HG03139 (cell line): ENCODE results near the gene SNAI3.

Experiments used
- ATAC-seq: cut with Tn5 transposase; IDR thresholded peaks from one replicate; pipeline ENCODE4 v1.9.1; 2021; ENCODE audit not compliant: unreplicated experiment

The SNAI3 gene

GRCh38 chr16:88691924-88692560 lies 5.7 kb upstream of the SNAI3 start:
- ATAC-seq: no peak

GRCh38 chr16:88691129-88691813 lies 5.0 kb upstream of the SNAI3 start:
- ATAC-seq: no peak

DNA sequence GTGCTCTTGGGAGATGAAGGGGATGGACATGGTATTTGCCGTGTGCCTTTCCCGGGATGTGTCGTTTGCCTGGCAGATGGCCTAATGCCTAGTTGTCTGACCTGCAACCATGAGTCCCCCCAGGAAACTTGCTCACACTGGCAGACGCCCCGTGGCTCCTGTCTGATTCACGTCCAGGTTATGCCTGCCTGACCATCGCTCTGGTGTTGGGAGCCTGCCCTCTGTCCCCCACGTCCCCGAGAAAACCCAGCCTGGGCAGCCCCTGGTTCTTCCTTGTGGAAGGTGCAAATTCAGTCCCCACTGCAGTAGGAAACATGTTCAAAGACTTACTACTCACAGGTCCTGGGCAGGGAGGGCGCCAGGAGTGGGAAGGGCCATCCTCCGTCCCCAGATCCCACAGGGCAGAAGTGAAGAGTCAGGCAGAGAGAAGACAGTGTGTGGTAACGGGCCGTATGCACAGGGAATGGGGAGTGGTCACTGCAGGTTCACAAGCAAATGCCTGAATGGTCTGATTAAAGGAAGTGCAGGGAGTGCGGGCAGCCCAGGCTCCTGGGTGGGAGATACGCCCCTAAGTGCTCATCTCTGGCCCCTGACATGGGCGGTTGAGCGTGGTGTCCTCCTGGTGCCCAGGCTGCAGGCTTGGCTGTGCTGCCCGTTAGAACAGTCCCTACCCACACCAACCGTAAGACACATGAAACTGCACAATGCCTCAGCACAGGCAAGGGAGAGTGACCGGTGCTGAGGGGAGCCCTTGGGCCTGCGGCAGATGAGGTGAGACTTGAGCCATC lies 4.2 kb upstream of the SNAI3 start:
- no peak for ATAC-seq

DNA sequence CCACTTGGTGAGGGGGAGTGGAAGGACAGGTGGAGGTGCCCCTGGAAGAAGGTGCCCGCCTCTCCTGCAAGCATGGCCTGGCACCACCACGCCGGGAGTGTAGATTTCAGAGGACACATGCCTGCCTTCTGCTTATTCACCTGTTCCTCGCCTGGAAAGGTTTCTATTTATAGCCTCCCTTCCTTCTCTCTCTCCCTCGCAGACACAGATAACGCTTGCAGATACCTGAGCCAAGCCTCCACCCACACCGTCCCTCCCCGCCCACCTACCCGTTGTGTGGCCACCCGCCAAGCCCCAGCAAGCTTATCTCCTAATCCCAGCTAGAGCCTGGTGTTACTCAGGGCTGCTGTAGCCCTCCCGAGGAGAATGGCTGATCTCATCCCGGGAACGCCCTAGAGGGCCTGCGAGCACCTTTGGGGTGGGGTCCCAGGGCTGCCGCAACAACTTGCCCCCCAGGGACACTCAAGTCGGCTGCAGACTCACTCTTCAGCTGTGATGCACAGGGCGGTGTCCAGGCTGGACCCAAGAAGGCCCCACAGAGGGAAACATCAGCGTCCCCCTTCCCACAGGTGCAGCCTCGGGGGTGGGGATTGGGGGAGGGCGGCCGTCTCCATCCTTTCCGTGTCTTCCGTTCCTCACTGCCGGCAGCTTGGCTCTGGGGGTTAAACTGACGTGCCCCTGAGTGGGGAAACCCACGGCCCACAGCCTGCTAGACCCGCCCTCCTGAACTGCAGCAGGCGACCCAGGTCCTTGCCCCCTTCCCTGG lies 1.9 kb upstream of the SNAI3 start:
- ATAC-seq: no peak

DNA sequence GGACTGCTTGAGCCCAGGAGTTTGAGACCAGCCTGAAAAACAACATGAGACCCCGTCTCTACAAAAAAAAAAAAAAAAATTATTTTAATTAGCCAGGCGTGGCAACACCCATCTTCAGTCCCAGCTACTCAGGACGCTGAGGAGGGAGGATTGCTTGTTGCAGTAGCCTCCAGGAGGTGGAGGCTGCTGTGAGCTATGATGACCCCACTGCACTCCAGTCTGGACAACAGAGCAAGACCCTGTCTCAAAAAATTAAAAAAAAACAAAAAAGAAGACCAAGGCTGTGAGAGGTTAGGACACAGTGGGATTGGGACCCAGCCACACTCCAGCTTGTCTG lies 1.3 kb upstream of the SNAI3 start:
- ATAC-seq: no peak

DNA sequence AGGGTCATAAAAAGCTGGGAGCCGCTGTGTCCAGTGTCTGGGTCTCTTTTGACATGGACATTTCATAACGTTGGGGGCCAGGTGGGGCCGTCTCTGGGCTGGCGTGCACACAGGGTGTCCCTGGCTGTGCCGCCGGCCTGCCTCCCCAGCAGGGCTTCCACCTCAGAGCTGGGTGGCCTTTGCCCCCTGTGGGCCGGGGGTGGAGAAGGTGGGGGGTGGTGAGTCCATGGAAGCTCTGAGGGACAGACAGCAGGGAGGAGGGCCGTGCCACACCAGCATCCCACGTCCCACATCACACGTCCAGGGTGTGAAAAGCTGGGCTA lies 908 bp upstream of the SNAI3 start:
- no peak for ATAC-seq

DNA sequence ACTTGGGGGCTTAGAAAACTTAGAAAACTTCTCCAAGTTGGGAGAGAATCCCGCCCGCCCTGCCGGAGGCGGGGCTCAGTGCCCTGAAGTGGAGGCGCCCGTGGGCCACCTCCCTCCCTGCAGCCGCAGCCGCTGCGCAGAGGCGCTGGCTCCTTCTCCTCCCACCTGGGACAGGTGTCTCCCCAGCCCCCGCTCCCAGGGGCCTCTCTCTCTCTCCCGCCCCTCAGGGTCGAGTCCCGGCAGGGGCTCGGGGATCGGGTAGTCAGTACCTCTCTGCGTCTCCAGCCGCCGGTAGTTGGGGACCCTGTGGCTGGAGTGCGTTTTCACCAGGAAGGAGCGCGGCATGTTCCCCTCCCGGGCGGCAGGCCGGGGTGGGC lies 257 bp downstream of the SNAI3 start:
- ATAC-seq: peak; percentile 19

DNA sequence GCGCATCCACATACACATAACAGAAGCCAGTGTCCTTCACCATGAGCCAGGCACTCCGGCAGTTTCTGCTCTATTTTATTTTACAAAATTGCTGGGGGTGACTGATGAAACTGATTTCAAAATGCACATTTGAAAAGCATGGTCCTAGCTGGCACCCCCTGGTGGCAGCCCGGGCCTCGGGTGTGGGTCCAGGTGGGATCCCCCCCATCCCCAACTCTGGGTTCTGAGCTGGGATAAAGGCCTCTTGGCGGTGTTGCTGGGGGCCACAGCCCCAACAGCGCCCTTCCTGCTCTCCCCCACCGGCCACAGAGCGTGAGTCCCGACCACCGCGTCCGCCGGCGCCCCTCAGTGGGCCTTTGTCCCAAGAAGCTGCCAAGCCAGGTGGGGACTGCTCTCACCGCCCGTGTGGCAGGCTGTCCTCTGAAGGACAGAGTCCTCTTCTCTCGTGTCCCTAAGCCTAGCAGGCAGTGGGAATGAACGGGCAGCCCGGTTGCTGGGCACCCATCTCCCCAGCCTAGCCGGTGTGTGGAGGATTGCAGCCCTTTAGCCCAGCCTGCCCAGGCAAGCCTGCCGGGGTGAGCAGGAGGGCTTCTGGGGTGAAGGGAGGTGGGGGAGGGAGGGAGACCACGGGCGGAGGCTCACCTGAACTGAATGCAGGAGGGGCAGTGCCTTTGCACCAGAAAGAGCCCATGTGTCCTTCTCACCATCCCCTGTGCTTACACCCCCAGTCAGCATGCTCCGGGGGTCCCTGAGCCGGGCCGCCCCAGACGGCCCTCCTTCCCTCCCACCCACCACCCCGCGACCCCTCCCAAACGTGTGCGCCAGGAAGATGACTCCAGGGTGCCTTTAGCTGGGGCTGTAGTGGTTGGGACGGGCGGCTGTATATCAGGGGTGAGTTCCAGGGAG lies 898 bp downstream of the SNAI3 start:
- no peak for ATAC-seq

DNA sequence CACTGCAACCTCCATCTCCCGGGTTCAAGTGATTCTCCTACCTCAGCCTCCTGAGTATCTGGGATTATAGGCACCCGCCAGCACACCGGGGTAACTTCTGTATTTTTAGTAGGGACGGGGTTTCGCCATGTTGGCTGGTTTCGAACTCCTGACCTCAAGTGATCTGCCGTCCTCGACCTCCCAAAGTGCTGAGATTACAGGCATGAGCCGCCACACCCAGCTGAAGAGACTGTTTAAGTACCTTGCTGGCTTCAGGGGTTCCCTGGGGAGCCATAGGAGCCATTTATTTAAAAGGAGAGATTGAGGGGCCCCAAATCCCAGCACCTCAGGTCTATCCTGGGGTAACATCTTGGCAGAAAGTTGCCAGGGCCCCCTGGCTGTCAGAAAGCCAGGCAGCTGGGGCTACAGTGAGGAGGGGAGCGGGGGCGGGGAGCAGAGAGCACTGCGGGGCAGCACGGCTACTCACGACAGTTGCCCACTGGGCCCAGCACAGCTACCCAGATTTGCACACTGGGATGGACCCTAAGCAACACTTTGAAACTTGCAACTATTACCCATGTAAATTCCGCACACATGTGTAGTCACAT lies 1.6 kb downstream of the SNAI3 start:
- ATAC-seq: no peak

- peak; percentile 53 for ATAC-seq
These were observed 4.4 kb downstream of the SNAI3 start for GRCh38 chr16:88681709-88682451.

GRCh38 chr16:88681084-88681680 lies 5.1 kb downstream of the SNAI3 start:
- no peak for ATAC-seq

GRCh38 chr16:88680554-88681083 lies 5.7 kb downstream of the SNAI3 start:
- ATAC-seq: no peak

DNA sequence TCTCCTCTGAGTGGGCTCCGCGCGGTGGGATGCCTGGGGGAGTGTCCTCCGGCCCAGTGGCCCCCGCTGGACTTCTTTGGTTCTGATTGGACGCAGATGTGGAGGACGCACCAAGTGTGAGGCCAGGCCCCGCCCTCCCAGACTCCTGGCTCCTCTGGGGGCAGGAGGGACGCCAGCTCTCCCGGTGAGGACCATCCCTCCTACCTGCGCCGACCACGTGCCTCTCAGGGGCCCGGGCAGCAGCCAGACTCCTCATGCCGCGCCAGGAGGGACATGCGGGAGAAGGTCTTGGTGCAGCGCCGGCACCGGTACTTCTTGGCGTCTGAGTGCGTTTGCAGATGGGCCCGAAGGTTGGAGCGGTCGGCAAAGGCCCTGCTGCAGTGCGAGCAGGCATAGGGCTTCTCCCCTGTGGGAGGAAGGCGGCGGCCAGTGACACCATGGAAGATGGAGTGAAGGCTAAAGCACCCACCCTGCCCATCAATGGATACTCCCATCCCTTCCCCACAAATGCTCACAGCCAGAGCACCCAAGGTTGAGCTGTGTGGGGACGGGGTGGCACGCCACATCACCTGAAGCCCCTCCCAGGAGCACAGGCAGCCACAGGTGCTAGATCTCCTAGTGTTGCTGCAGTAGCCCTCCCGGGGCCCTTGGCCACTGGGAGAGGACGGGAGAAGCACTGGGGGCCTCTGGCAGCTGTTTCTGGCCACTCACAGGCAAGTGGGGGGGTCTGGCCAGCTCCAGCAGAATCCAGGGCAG lies 7.9 kb downstream of the SNAI3 start:
- ATAC-seq: no peak

DNA sequence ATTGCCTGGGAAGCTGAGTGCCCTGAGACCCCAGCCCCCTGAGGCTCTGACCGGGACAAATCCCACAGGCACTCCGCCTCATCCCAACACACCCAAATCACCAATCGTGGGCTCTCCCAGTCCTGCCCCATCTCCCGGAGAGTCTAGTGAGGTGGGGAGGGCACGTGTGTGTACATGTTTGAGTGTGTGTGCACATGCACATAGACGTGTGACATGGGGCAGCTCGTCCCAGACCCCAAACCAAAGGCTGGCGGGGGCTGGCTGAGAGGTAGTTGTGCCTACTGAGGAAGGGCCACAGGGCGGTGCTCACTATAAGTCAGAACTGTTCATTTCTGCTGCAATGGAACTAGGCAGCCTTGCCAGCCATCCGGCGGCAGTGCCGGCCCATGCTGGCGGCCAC lies 8.6 kb downstream of the SNAI3 start:
- no peak for ATAC-seq

- no peak for ATAC-seq
These were observed 9.6 kb downstream of the SNAI3 start for GRCh38 chr16:88676502-88677242.

GRCh38 chr16:88673716-88674379 lies 12.5 kb downstream of the SNAI3 start:
- no peak for ATAC-seq

GRCh38 chr16:88672776-88673175 lies 13.5 kb downstream of the SNAI3 start:
- ATAC-seq: no peak
